ENCODE data around the gene UBA52. TPM values are rescaled to one million over a fixed set of nuclear protein-coding genes. Genes with fewer than 3 reads are reported as not detected.
A peak's percentile ranks its signal among the peaks of the same experiment; 100 is the strongest.
"Not testable (repeated sequence)": the region's sequence is repeated elsewhere in the genome, so short reads cannot be mapped to it uniquely, and the experiment has no call there.

The UBA52 gene
- total RNA-seq, 4 donors from 2014 or later: 445 to 799 (median 753) TPM

DNA sequence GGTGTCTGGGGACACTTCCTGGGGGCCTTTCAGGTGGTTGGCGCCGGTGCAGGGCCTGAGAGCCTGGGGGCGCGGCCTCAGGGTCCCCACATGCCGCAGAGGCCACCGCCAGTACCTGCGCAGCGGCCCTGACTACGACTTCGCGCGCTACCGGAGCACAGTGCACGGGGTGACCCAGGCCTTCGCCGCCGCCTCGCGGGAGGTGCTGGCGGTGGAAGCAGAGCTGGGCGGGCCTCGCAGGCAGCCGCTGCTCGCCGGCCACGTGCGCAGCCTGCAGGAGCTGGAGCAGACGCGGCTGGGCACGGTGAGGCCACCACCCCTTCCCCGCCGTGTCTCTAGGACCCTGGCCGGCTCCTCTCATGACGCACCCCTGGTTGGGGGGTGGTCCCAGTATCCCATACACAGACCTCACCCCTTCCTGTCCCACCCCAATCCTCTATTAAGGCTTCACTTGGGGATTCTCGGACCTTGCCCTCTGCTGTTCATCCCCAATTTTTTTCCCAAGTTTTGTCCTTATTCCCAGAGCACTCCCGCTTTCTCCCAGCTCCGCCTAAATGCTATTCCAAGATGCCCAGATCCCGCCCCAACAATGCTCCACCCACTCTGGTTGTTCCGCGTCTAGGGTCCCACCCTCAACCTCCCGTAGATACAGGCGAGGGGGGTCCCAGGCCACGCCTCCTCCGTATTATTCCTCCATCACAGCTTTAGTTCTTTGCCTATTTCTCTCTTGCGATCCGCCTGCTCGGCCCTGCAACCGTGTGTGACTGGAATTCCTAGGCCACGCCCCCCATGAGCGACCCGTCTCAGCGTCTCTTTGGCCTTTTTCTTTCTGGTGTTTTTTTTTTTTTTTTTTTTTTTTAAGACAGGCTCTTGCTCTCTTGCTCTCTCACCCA is 18.0 kb downstream of the UBA52 start:
- TF ChIP-seq POLR2A (IDR thresholded peaks at IDR 0.05): no peak
- TF ChIP-seq CTCF (IDR thresholded peaks at IDR 0.05): peak in 4 of 6 experiments; percentile 13 to 49 (median 35)
- Histone ChIP-seq H3K27me3 (peaks cover 0 to 2% (median 0%) of the 10 kb centered on the region in 4 donors), H3K27ac (peak overlapping the region; percentile 85 to 95 (median 90)), H3K4me3 (peak overlapping the region; percentile 62 to 95 (median 84)), H3K9me3 (no peaks in the 10 kb centered on the region), H3K4me1 (peaks cover 22 to 46% (median 24%) of the 10 kb centered on the region in 3 donors), H3K36me3 (peaks cover 0 to 20% (median 7%) of the 10 kb centered on the region in 3 donors)
- WGBS, 2 donors: 12 to 14% methylated on average over 20 to 38 of the region's 52 CpGs
- DNase-seq: no peak
- intact Hi-C loops (cut with DNase I): loop anchor here (5.0 to 10.0 kb wide), 2 partner anchors 85 to 258 kb away; no protein-coding TSS in a partner anchor

- DNase-seq: no peak
- TF ChIP-seq CTCF (IDR thresholded peaks at IDR 0.05) (peak in 2 of 6 experiments; percentile 10 to 33), POLR2A (IDR thresholded peaks at IDR 0.05) (no peak)
- Histone ChIP-seq H3K36me3 (peaks cover 0 to 20% (median 7%) of the 10 kb centered on the region in 3 donors), H3K27ac (peak overlapping the region in 2 of 4 donors; percentile 52 to 95), H3K27me3 (peaks cover 0 to 12% (median 0%) of the 10 kb centered on the region in 4 donors), H3K9me3 (no peaks in the 10 kb centered on the region), H3K4me1 (peaks cover 28 to 52% (median 34%) of the 10 kb centered on the region in 3 donors), H3K4me3 (no peak overlapping the region)
- intact Hi-C loops (cut with DNase I): loop anchor here (5.0 to 10.0 kb wide), 2 partner anchors 84 to 257 kb away; no protein-coding TSS in a partner anchor
- WGBS, 2 donors: 62 to 68% methylated on average over 19 to 27 of the region's 40 CpGs
Measured at GRCh38 chr19:18590273-18591272, 18.9 kb downstream of the UBA52 start.

DNA sequence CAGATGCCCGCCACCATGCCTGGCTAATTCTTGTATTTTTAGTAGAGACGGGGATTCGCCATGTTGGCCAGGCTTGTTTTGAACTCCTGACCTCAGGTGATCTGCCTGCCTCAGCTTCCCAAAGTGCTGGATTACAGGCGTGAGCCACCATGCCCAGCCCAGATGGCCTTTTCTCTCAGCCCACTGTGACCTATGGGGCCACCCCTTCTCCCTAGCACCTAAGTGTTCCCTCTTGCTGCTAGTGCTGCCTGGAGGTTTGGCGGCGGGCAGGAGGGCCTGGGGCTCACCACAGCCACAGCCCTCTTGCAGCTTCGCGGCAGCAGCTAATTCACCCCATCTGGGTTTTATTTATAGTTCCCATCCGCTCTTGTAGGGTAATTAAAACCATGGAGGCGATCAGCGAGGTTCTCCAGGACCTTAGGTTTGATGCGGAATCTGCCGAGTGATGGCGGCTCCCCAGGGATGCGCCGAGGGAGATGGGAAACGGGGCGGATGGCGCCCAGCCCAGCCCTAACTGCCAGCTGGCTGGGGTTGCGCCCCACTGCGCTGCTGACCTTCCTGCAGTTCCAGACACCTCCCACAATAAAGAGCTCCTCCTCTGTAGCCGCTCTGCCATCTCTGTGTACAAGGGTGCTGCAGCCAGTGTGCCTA is 20.2 kb downstream of the UBA52 start:
- Histone ChIP-seq H3K4me1 (peaks cover 28 to 52% (median 34%) of the 10 kb centered on the region in 3 donors), H3K27ac (peak overlapping the region in 1 of 4 donors; percentile 25), H3K4me3 (no peak overlapping the region), H3K27me3 (peaks cover 0 to 20% (median 0%) of the 10 kb centered on the region in 4 donors), H3K9me3 (no peaks in the 10 kb centered on the region), H3K36me3 (peaks cover 0 to 20% (median 7%) of the 10 kb centered on the region in 3 donors)
- TF ChIP-seq CTCF (IDR thresholded peaks at IDR 0.05): no peak
- no peak for TF ChIP-seq POLR2A (IDR thresholded peaks at IDR 0.05)
- intact Hi-C loops (cut with DNase I): loop anchor here (5.0 to 10.0 kb wide), 2 partner anchors 83 to 255 kb away; no protein-coding TSS in a partner anchor
- 69 to 77% methylated on average over 8 to 9 of the region's 22 CpGs for WGBS, 2 donors
- DNase-seq: no peak

GRCh38 chr19:18592732-18593131 is 21.1 kb downstream of the UBA52 start:
- intact Hi-C loops (cut with DNase I): loop anchor here (5.0 to 10.0 kb wide), 2 partner anchors 82 to 255 kb away; no protein-coding TSS in a partner anchor
- Histone ChIP-seq H3K27me3 (peaks cover 0 to 23% (median 0%) of the 10 kb centered on the region in 4 donors), H3K4me1 (peaks cover 28 to 51% (median 32%) of the 10 kb centered on the region in 3 donors), H3K36me3 (peaks cover 0 to 20% (median 7%) of the 10 kb centered on the region in 3 donors)
- DNase-seq, H3K4me3 ChIP-seq, H3K9me3 ChIP-seq, H3K27ac ChIP-seq: not testable (repeated sequence)
- 70 to 74% methylated on average over 5 of the region's 5 CpGs for whole genome bisulfite sequencing, 2 donors
